H9 (cell line): ENCODE data around the gene UBE3C. TPM values are rescaled to one million over a fixed set of nuclear protein-coding genes. Genes with fewer than 3 reads are reported as not detected.

Source experiments
- DNase-seq: peaks from one replicate; pipeline ENCODE4 v3.0.0-alpha.2; 2017
- H2AFZ ChIP-seq: one replicate; pipeline ENCODE4 v1.6.1; 2013; ENCODE audit warnings: mild to moderate bottlenecking, low read length, control low read depth, moderate library complexity
- H2AK5ac ChIP-seq: 2 replicates; pipeline ENCODE4 v1.6.1; 2013; ENCODE audit warnings: low read length, control low read depth, mixed read lengths; ENCODE audit not compliant: insufficient read length
- H2BK120ac ChIP-seq: one replicate; pipeline ENCODE4 v1.6.1; 2013; ENCODE audit warnings: low read depth, mild to moderate bottlenecking, low read length, control low read depth, inconsistent platforms; ENCODE audit not compliant: poor library complexity, severe bottlenecking
- H2BK12ac ChIP-seq: 2 replicates; pipeline ENCODE4 v1.6.1; 2013; ENCODE audit warnings: low read length, control low read depth, mixed read lengths, low read depth; ENCODE audit not compliant: insufficient read length
- H2BK15ac ChIP-seq: 2 replicates; pipeline ENCODE4 v1.6.1; 2013; ENCODE audit warnings: low read depth, low read length, control low read depth
- H2BK20ac ChIP-seq: one replicate; pipeline ENCODE4 v1.6.1; 2013; ENCODE audit warnings: low read depth, mild to moderate bottlenecking, low read length, control low read depth, inconsistent platforms; ENCODE audit not compliant: poor library complexity, severe bottlenecking
- H2BK5ac ChIP-seq: 2 replicates; pipeline ENCODE4 v1.6.1; 2013; ENCODE audit warnings: low read length, control low read depth, mixed read lengths; ENCODE audit not compliant: insufficient read length
- H3K14ac ChIP-seq: 2 replicates; pipeline ENCODE4 v1.6.1; 2013; ENCODE audit warnings: low read length, control low read depth; ENCODE audit not compliant: insufficient read depth
- H3K18ac ChIP-seq: 2 replicates; pipeline ENCODE4 v1.6.1; 2013; ENCODE audit warnings: low read depth, mild to moderate bottlenecking, mixed read lengths, low read length, control low read depth; ENCODE audit not compliant: insufficient read length
- H3K23ac ChIP-seq: 2 replicates; pipeline ENCODE4 v1.6.1; 2013; ENCODE audit warnings: low read length, control low read depth, mixed read lengths, low read depth; ENCODE audit not compliant: insufficient read length
- H3K23me2 ChIP-seq: 2 replicates; pipeline ENCODE4 v1.6.1; 2013; ENCODE audit warnings: low read depth, mild to moderate bottlenecking, mixed read lengths, low read length, control low read depth; ENCODE audit not compliant: insufficient read length, poor library complexity, severe bottlenecking
- H3K27ac ChIP-seq: 2 replicates; pipeline ENCODE4 v1.5.1; 2013; ENCODE audit warnings: low read length, control low read depth, mixed read lengths, low read depth; ENCODE audit not compliant: insufficient read length
- H3K27me3 ChIP-seq: 2 replicates; pipeline ENCODE4 v1.6.1; 2013; ENCODE audit warnings: low read length, control low read depth, inconsistent platforms; ENCODE audit not compliant: insufficient read depth
- H3K4ac ChIP-seq: 2 replicates; pipeline ENCODE4 v1.6.1; 2013; ENCODE audit warnings: low read depth, mild to moderate bottlenecking, control low read depth, inconsistent platforms, low read length, moderate library complexity
- H3K4me1 ChIP-seq: 2 replicates; pipeline ENCODE4 v1.6.1; 2013; ENCODE audit warnings: low read length, control low read depth, inconsistent platforms; ENCODE audit not compliant: insufficient read depth
- H3K4me2 ChIP-seq: 2 replicates; pipeline ENCODE4 v1.6.1; 2013; ENCODE audit warnings: low read length, control low read depth, mixed read lengths; ENCODE audit not compliant: insufficient read length, insufficient read depth
- H3K56ac ChIP-seq: 2 replicates; pipeline ENCODE4 v1.6.1; 2013; ENCODE audit warnings: low read depth, mild to moderate bottlenecking, mixed read lengths, low read length, control low read depth; ENCODE audit not compliant: insufficient read length
- H3K79me1 ChIP-seq: 2 replicates; pipeline ENCODE4 v1.6.1; 2013; ENCODE audit warnings: low read depth, mild to moderate bottlenecking, moderate library complexity, low read length, control low read depth, inconsistent platforms; ENCODE audit not compliant: insufficient read depth, poor library complexity, severe bottlenecking
- H3K79me2 ChIP-seq: 2 replicates; pipeline ENCODE4 v1.6.1; 2013; ENCODE audit warnings: low read length, control low read depth, inconsistent platforms; ENCODE audit not compliant: insufficient read depth
- H3K9ac ChIP-seq: 2 replicates; pipeline ENCODE4 v1.6.1; 2013; ENCODE audit warnings: low read length, control low read depth, mixed read lengths; ENCODE audit not compliant: insufficient read length; ENCODE audit errors: extremely low read depth
- H3K9me3 ChIP-seq: one replicate; pipeline ENCODE4 v1.6.1; 2013; ENCODE audit warnings: low read depth, low read length, inconsistent platforms; ENCODE audit not compliant: control insufficient read depth
- H3T11ph ChIP-seq: one replicate; pipeline ENCODE4 v1.6.1; 2013; ENCODE audit warnings: mild to moderate bottlenecking, low read length, control low read depth, inconsistent platforms
- H4K20me1 ChIP-seq: one replicate; pipeline ENCODE4 v1.6.1; 2013; ENCODE audit not compliant: control insufficient read depth, insufficient read length, insufficient read depth
- H4K5ac ChIP-seq: 2 replicates; pipeline ENCODE4 v1.6.1; 2013; ENCODE audit warnings: low read depth, mild to moderate bottlenecking, mixed read lengths, low read length, control low read depth; ENCODE audit not compliant: insufficient read length
- H4K8ac ChIP-seq: replicated peaks from 2 replicates; pipeline ENCODE4 v1.6.1; 2013; ENCODE audit warnings: low read length, control low read depth, mixed read lengths, low read depth; ENCODE audit not compliant: insufficient read length
- H4K91ac ChIP-seq: 2 replicates; pipeline ENCODE4 v1.6.1; 2013; ENCODE audit warnings: low read depth, mild to moderate bottlenecking, moderate library complexity, mixed read lengths, low read length, control low read depth; ENCODE audit not compliant: insufficient read length
- H3K27ac Mint-ChIP-seq, 3 experiments: 2 replicates in 2 of 3; 3 replicates in 1 of 3; pipeline ENCODE4 v1.8.0; 2020 to 2021; ENCODE audit warnings: mixed read lengths in 3 of 3, mild to moderate bottlenecking in 1 of 3, moderate library complexity in 1 of 3
- H3K27me3 Mint-ChIP-seq: 2 replicates; pipeline ENCODE4 v1.8.0; 2021; ENCODE audit warnings: low read depth, mild to moderate bottlenecking, moderate library complexity, mixed read lengths
- H3K36me3 Mint-ChIP-seq, 3 experiments: 2 replicates in 2 of 3; 3 replicates in 1 of 3; pipeline ENCODE4 v1.8.0; 2020 to 2021; ENCODE audit warnings: low read depth in 3 of 3, mixed read lengths in 3 of 3; ENCODE audit not compliant: insufficient read depth in 1 of 3
- H3K4me1 Mint-ChIP-seq, 2 experiments: 2 replicates each; pipeline ENCODE4 v1.8.0; 2020; ENCODE audit warnings: mixed read lengths in 2 of 2
- H3K4me3 Mint-ChIP-seq, 2 experiments: 2 replicates in 1 of 2; 3 replicates in 1 of 2; pipeline ENCODE4 v1.8.0; 2020 to 2021; ENCODE audit warnings: mild to moderate bottlenecking in 2 of 2, mixed read lengths in 2 of 2, moderate library complexity in 1 of 2
- H3K9me3 Mint-ChIP-seq, 2 experiments: 2 replicates in 1 of 2; 3 replicates in 1 of 2; pipeline ENCODE4 v1.8.0; 2020; ENCODE audit warnings: mild to moderate bottlenecking in 2 of 2, mixed read lengths in 2 of 2, moderate library complexity in 1 of 2
- CTCF ChIP-seq: fragments of 200-600 bp; sonication (generic); conservative IDR thresholded peaks from 3 replicates; pipeline ENCODE4 v1.8.0; 2021; ENCODE audit warnings: antibody characterized with exemption, mild to moderate bottlenecking
- WGBS: extraction: QIAGEN DNeasy Blood & Tissue Kit; methylation state at CpG from one replicate; pipeline ENCODE4 v1.1.7; 2013; ENCODE audit warnings: missing lambda C conversion rate, low lambda C conversion rate, mixed read lengths; ENCODE audit not compliant: insufficient read length; ENCODE audit errors: extremely low coverage; 5-methylcytosine and 5-hydroxymethylcytosine counted together
- total RNA-seq: library from RNA; stranded (reverse); gene quantifications from 2 replicates; pipeline ENCODE4 v1.2.1, GENCODE V29; 2021

UBE3C gene
- total RNA-seq, 1 experiment from 2014 or later: 63.3 TPM

GRCh38 chr7:157116762-157117161 lies 22.0 kb upstream of the UBE3C start:
- no peaks in the 10 kb centered on the region for H3K9me3 ChIP-seq
- H4K91ac ChIP-seq: no peak overlapping the region
- H3K36me3 Mint-ChIP-seq: peaks cover 3 to 5% (median 3%) of the 10 kb centered on the region in 3 experiments; a peak in 5 of 7 replicates
- no peaks in the 10 kb centered on the region for H3K79me1 ChIP-seq
- H3K27ac ChIP-seq: no peak overlapping the region
- H3K4me1 ChIP-seq: no peaks in the 10 kb centered on the region
- H3K23me2 ChIP-seq: no peaks in the 10 kb centered on the region
- no peak overlapping the region for H2AFZ ChIP-seq
- H4K8ac ChIP-seq: no peak overlapping the region
- H4K5ac ChIP-seq: no peak overlapping the region
- no peak overlapping the region for H3K18ac ChIP-seq
- H4K20me1 ChIP-seq: no peaks in the 10 kb centered on the region
- no peaks in the 10 kb centered on the region for H3K4me1 Mint-ChIP-seq
- H3K4me3 Mint-ChIP-seq: no peak overlapping the region
- no peak overlapping the region for H3T11ph ChIP-seq
- H3K27me3 Mint-ChIP-seq: peaks cover 17% of the 10 kb centered on the region
- H2AK5ac ChIP-seq: no peak overlapping the region
- no peak overlapping the region for H2BK20ac ChIP-seq
- no peaks in the 10 kb centered on the region for H3K27me3 ChIP-seq
- H3K14ac ChIP-seq: no peak overlapping the region
- no peak overlapping the region for H2BK120ac ChIP-seq
- DNase-seq: no peak
- no peaks in the 10 kb centered on the region for H3K79me2 ChIP-seq
- no peak overlapping the region for H3K4ac ChIP-seq
- no CpG with 5 or more reads among the region's 5 CpGs for WGBS
- H3K27ac Mint-ChIP-seq: no peak overlapping the region
- no peak for TF ChIP-seq CTCF
- H3K4me2 ChIP-seq: no peak overlapping the region
- H2BK5ac ChIP-seq: no peak overlapping the region
- no peak overlapping the region for H2BK12ac ChIP-seq
- no peak overlapping the region for H3K23ac ChIP-seq
- no peak overlapping the region for H3K56ac ChIP-seq
- H3K9ac ChIP-seq: no peak overlapping the region
- H3K9me3 Mint-ChIP-seq: peaks cover 13 to 18% of the 10 kb centered on the region in 2 experiments
- H2BK15ac ChIP-seq: no peak overlapping the region
